ENCODE measurements around the gene POMGNT2. TPM values are rescaled to one million over a fixed set of nuclear protein-coding genes. Genes with fewer than 3 reads are reported as not detected.

The POMGNT2 gene
- total RNA-seq, 2 donors from 2014 or later: 12.7 to 14.5 TPM

- no peaks in the 10 kb centered on the region for H3K9me3 Mint-ChIP-seq
- H3K27ac Mint-ChIP-seq: no peak overlapping the region
- DNase-seq: no peak
- WGBS, 2 experiments (ENCODE audit: insufficient coverage in 1 of 2, insufficient read length in 1 of 2): 82 to 86% methylated on average over 6 to 7 of the region's 7 CpGs
- H3K36me3 Mint-ChIP-seq (ENCODE audit: low read depth): no peaks in the 10 kb centered on the region
- Histone ChIP-seq H3K4me3 (ENCODE audit: low read length) (no peak overlapping the region), H3K27me3 (ENCODE audit: control insufficient read depth, insufficient read depth, low read length, poor library complexity, severe bottlenecking) (peaks cover 3% of the 10 kb centered on the region), H3K27ac (ENCODE audit: low read depth, low read length) (no peak overlapping the region), H3K9me3 (ENCODE audit: control insufficient read depth, low read length) (no peaks in the 10 kb centered on the region), H3K4me1 (ENCODE audit: control insufficient read depth, insufficient read depth, low read length) (no peaks in the 10 kb centered on the region), H3K36me3 (ENCODE audit: control insufficient read depth, insufficient read depth, low read length) (no peaks in the 10 kb centered on the region), H3K9ac (ENCODE audit: extremely low read depth, low read length, poor library complexity, severe bottlenecking) (no peak overlapping the region)
- peaks cover 6% of the 10 kb centered on the region for H3K27me3 Mint-ChIP-seq (ENCODE audit: insufficient read depth)
- no peak overlapping the region for H3K4me3 Mint-ChIP-seq
- no peaks in the 10 kb centered on the region for H3K4me1 Mint-ChIP-seq
- no peak for TF ChIP-seq CTCF (conservative IDR thresholded peaks at IDR 0.05)
These were observed 27.2 kb upstream of the POMGNT2 start for GRCh38 chr3:43132870-43133636.

GRCh38 chr3:43132193-43132592 is 26.3 kb upstream of the POMGNT2 start:
- no peak overlapping the region for H3K27ac Mint-ChIP-seq
- no peaks in the 10 kb centered on the region for H3K4me1 Mint-ChIP-seq
- H3K4me3 ChIP-seq (ENCODE audit: low read length): no peak overlapping the region
- 89 to 90% methylated on average over 2 of the region's 3 CpGs for WGBS, 2 experiments (ENCODE audit: insufficient coverage in 1 of 2, insufficient read length in 1 of 2)
- TF ChIP-seq CTCF (conservative IDR thresholded peaks at IDR 0.05): no peak
- H3K4me3 Mint-ChIP-seq: no peak overlapping the region
- H3K36me3 ChIP-seq (ENCODE audit: control insufficient read depth, insufficient read depth, low read length): no peaks in the 10 kb centered on the region
- H3K4me1 ChIP-seq (ENCODE audit: control insufficient read depth, insufficient read depth, low read length): no peaks in the 10 kb centered on the region
- no peak for DNase-seq
- no peak overlapping the region for H3K9ac ChIP-seq (ENCODE audit: extremely low read depth, low read length, poor library complexity, severe bottlenecking)
- peaks cover 6% of the 10 kb centered on the region for H3K27me3 Mint-ChIP-seq (ENCODE audit: insufficient read depth)
- H3K9me3 Mint-ChIP-seq: no peaks in the 10 kb centered on the region
- no peak overlapping the region for H3K27ac ChIP-seq (ENCODE audit: low read depth, low read length)
- H3K36me3 Mint-ChIP-seq (ENCODE audit: low read depth): no peaks in the 10 kb centered on the region
- H3K9me3 ChIP-seq (ENCODE audit: control insufficient read depth, low read length): no peaks in the 10 kb centered on the region
- peaks cover 3% of the 10 kb centered on the region for H3K27me3 ChIP-seq (ENCODE audit: control insufficient read depth, insufficient read depth, low read length, poor library complexity, severe bottlenecking)

GRCh38 chr3:43128464-43128863 is 22.6 kb upstream of the POMGNT2 start:
- peaks cover 5% of the 10 kb centered on the region for H3K9me3 Mint-ChIP-seq
- H3K27me3 ChIP-seq (ENCODE audit: control insufficient read depth, insufficient read depth, low read length, poor library complexity, severe bottlenecking): peaks cover 3% of the 10 kb centered on the region
- no peaks in the 10 kb centered on the region for H3K4me1 ChIP-seq (ENCODE audit: control insufficient read depth, insufficient read depth, low read length)

More at GRCh38 chr3:43128464-43128863, 22.6 kb upstream of the POMGNT2 start:
- H3K36me3 ChIP-seq (ENCODE audit: control insufficient read depth, insufficient read depth, low read length): no peaks in the 10 kb centered on the region
- Mint-ChIP-seq H3K36me3 (ENCODE audit: low read depth) (no peaks in the 10 kb centered on the region), H3K27ac (no peak overlapping the region), H3K4me3 (no peak overlapping the region), H3K4me1 (no peaks in the 10 kb centered on the region), H3K27me3 (ENCODE audit: insufficient read depth) (peaks cover 6% of the 10 kb centered on the region)
- no peak for DNase-seq
- H3K9ac ChIP-seq (ENCODE audit: extremely low read depth, low read length, poor library complexity, severe bottlenecking): no peak overlapping the region
- TF ChIP-seq CTCF (conservative IDR thresholded peaks at IDR 0.05): no peak
- no peak overlapping the region for H3K4me3 ChIP-seq (ENCODE audit: low read length)
- H3K9me3 ChIP-seq (ENCODE audit: control insufficient read depth, low read length): peaks cover 6% of the 10 kb centered on the region
- no peak overlapping the region for H3K27ac ChIP-seq (ENCODE audit: low read depth, low read length)
